H1 (cell line): ENCODE measurements around the gene KRTAP5-1. TPM values are rescaled to one million over a fixed set of nuclear protein-coding genes. Genes with fewer than 3 reads are reported as not detected.

Experiments used
- KDM4A ChIP-seq: IDR thresholded peaks from one replicate; pipeline ENCODE4 v1.7.1; 2012; ENCODE audit warnings: low read depth, mild to moderate bottlenecking, moderate library complexity, low read length, inconsistent platforms; ENCODE audit not compliant: severe bottlenecking
- RFX5 ChIP-seq: IDR thresholded peaks from 2 replicates; pipeline ENCODE4 v1.6.1; 2011; ENCODE audit warnings: low read depth, low read length, improper control_type of control experiment, borderline replicate concordance
- TBP ChIP-seq: IDR thresholded peaks from 2 replicates; pipeline ENCODE4 v1.6.1; 2011; ENCODE audit warnings: low read depth, low read length, improper control_type of control experiment
- polyA plus RNA-seq, 7 experiments: library from polyadenylated mRNA; depleted of rRNA in 3 of 7; stranded (reverse) in 5 of 7; unstranded in 2 of 7; fragments of >200 nt in 5 of 7; fragments of 200-250 nt in 2 of 7; gene quantifications; 1 replicate in 5 of 7; 2 replicates in 1 of 7; 4 replicates in 1 of 7; pipeline versions ENCODE4 v1.2.1 to v1.2.3, GENCODE V29; 2011 to 2013; ENCODE audit warnings: missing spikeins in 2 of 7, mixed read lengths in 2 of 7
- total RNA-seq: library from RNA; stranded (reverse); fragmentation: NEBNext Ultra II Directional; extraction: Animal tissue kit (Norgen Biotek cat#: 25700); gene quantifications from 2 replicates; pipeline ENCODE4 v1.2.1, GENCODE V29; 2021

KRTAP5-1 gene
- total and polyA plus RNA-seq, 2 of the 8 experiments (the other 6 are each of a cell fraction or from before 2014, with no cell fraction given), result not detected

DNA sequence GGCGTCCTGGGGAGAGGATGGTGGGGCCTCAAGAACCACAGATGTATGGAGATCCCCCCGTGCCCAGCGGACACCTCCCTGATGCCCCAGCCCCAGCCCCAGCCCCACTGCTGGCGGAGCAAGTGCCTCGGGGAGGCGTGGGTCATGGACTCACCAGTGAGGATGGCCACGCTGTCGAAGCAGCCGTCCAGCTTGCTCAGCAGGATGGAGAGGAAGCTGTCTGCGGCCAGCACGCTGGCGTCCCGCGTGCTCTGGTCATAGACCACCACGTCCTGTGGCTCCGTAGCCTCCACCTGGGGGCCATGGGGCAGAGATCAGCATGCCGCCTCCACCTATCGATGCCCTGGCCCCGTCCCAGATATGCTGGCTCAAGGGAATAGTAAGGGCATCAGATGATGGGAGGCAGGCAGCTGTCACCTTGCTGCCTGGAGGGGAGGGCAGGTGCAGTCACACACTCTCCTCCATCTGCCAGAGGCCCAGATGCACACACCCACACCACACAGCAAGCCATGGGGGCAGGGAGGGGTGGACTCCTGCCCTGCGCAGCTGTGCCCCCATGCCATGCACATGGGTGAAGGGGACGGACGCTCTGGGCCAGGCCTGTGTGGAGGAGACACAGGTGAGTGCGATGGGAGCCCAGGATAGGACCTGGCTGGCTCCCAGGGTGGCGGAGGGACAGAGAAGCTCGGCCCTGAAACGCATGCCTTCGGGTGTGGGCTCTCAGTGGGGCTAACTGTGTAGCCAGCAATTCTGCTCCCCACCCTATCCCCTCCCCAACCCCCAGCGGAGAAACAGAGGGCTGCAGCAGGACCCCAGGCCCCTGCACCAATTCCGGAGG lies 21.2 kb downstream of the KRTAP5-1 start (continued):
- TF ChIP-seq RFX5 (no peak), TBP (no peak), KDM4A (no peak)
